Measurements from ENCODE around the gene PCMTD2.

PCMTD2 gene

GRCh38 chr20:64250027-64250426 is 5.5 kb upstream of the PCMTD2 start:
- H3K27ac ChIP-seq (ENCODE audit: poor library complexity, severe bottlenecking): no peak overlapping the region
- no peaks in the 10 kb centered on the region for H3K9me3 ChIP-seq (ENCODE audit: severe bottlenecking)
- no peaks in the 10 kb centered on the region for H3K4me1 ChIP-seq (ENCODE audit: insufficient read depth, poor library complexity, severe bottlenecking)
- H3K27me3 ChIP-seq (ENCODE audit: insufficient read depth, poor library complexity, severe bottlenecking): peaks cover 31% of the 10 kb centered on the region
- TF ChIP-seq, protein P1, sequence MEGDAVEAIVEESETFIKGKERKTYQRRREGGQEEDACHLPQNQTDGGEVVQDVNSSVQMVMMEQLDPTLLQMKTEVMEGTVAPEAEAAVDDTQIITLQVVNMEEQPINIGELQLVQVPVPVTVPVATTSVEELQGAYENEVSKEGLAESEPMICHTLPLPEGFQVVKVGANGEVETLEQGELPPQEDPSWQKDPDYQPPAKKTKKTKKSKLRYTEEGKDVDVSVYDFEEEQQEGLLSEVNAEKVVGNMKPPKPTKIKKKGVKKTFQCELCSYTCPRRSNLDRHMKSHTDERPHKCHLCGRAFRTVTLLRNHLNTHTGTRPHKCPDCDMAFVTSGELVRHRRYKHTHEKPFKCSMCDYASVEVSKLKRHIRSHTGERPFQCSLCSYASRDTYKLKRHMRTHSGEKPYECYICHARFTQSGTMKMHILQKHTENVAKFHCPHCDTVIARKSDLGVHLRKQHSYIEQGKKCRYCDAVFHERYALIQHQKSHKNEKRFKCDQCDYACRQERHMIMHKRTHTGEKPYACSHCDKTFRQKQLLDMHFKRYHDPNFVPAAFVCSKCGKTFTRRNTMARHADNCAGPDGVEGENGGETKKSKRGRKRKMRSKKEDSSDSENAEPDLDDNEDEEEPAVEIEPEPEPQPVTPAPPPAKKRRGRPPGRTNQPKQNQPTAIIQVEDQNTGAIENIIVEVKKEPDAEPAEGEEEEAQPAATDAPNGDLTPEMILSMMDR (IDR thresholded peaks at IDR 0.05; ENCODE audit: poor library complexity, severe bottlenecking): no peak
- H3K36me3 ChIP-seq (ENCODE audit: low read depth): no peaks in the 10 kb centered on the region
- ATAC-seq (ENCODE audit: low read depth): no peak
- DNase-seq (ENCODE audit: low spot score): no peak
- no peak overlapping the region for H3K4me3 ChIP-seq (ENCODE audit: severe bottlenecking)

GRCh38 chr20:64253000-64253383 is 2.6 kb upstream of the PCMTD2 start:
- Histone ChIP-seq H3K9me3 (ENCODE audit: severe bottlenecking) (no peaks in the 10 kb centered on the region), H3K4me1 (ENCODE audit: insufficient read depth, poor library complexity, severe bottlenecking) (peaks cover 4% of the 10 kb centered on the region), H3K4me3 (ENCODE audit: severe bottlenecking) (no peak overlapping the region), H3K27me3 (ENCODE audit: insufficient read depth, poor library complexity, severe bottlenecking) (peaks cover 31% of the 10 kb centered on the region), H3K27ac (ENCODE audit: poor library complexity, severe bottlenecking) (no peak overlapping the region), H3K36me3 (ENCODE audit: low read depth) (no peaks in the 10 kb centered on the region)
- TF ChIP-seq, protein P1 (IDR thresholded peaks at IDR 0.05; ENCODE audit: poor library complexity, severe bottlenecking): no peak
- DNase-seq (ENCODE audit: low spot score): no peak
- no peak for ATAC-seq (ENCODE audit: low read depth)

GRCh38 chr20:64253443-64253842 is 2.1 kb upstream of the PCMTD2 start:
- H3K27ac ChIP-seq (ENCODE audit: poor library complexity, severe bottlenecking): no peak overlapping the region
- DNase-seq (ENCODE audit: low spot score) (no peak), ATAC-seq (ENCODE audit: low read depth) (no peak)
- peaks cover 4% of the 10 kb centered on the region for H3K4me1 ChIP-seq (ENCODE audit: insufficient read depth, poor library complexity, severe bottlenecking)
- H3K36me3 ChIP-seq (ENCODE audit: low read depth): no peaks in the 10 kb centered on the region
- no peaks in the 10 kb centered on the region for H3K9me3 ChIP-seq (ENCODE audit: severe bottlenecking)
- peaks cover 29% of the 10 kb centered on the region for H3K27me3 ChIP-seq (ENCODE audit: insufficient read depth, poor library complexity, severe bottlenecking)
- H3K4me3 ChIP-seq (ENCODE audit: severe bottlenecking): no peak overlapping the region
- TF ChIP-seq, protein P1 (IDR thresholded peaks at IDR 0.05; ENCODE audit: poor library complexity, severe bottlenecking): no peak

GRCh38 chr20:64254156-64254555 is 1.4 kb upstream of the PCMTD2 start:
- ATAC-seq (ENCODE audit: low read depth) (no peak), DNase-seq (ENCODE audit: low spot score) (no peak)
- Histone ChIP-seq H3K4me3 (ENCODE audit: severe bottlenecking) (no peak overlapping the region), H3K36me3 (ENCODE audit: low read depth) (no peaks in the 10 kb centered on the region), H3K27ac (ENCODE audit: poor library complexity, severe bottlenecking) (no peak overlapping the region), H3K27me3 (ENCODE audit: insufficient read depth, poor library complexity, severe bottlenecking) (peaks cover 22% of the 10 kb centered on the region), H3K9me3 (ENCODE audit: severe bottlenecking) (no peaks in the 10 kb centered on the region), H3K4me1 (ENCODE audit: insufficient read depth, poor library complexity, severe bottlenecking) (peaks cover 4% of the 10 kb centered on the region)
- TF ChIP-seq, protein P1 (IDR thresholded peaks at IDR 0.05; ENCODE audit: poor library complexity, severe bottlenecking): no peak

DNA sequence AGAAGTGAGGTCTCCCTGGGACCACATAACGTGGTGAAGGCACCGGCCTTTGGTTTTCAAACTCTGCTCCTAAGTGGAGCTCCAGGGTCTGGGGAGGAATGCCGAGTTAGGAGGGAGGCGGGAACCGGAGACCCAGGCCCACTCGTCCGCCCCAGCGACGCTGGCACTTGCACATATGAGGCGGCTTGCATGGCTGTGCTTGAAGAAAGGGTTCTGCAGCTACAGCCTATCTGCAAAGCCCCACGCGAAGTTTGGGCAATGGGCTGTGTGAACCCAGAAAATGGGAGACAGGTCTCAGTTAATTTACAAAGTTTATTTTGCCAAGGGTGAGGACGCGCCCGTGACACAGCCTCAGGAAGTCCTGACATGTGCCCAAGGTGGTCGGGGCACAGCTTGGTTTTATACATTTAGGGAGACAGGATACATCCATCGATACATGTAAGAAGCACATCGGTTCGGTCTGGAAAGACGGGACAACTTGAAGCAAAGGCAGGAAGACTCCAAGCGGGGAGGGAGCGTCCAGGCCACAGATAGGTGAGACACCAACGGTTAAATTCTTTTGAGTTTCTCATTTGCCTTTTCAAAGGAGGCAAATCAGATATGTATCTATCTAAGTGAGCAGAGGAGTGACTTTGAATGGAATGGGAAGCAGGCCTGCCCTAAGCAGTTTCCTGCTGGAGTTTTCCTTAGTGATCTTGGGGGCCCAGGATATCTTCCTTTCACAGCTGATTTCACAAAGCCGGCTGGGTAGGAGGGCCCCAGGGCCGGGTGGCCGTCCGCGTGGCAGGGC is 782 bp upstream of the PCMTD2 start:
- H3K4me1 ChIP-seq (ENCODE audit: insufficient read depth, poor library complexity, severe bottlenecking): peaks cover 4% of the 10 kb centered on the region
- H3K9me3 ChIP-seq (ENCODE audit: severe bottlenecking): no peaks in the 10 kb centered on the region
- TF ChIP-seq, protein P1 (IDR thresholded peaks at IDR 0.05; ENCODE audit: poor library complexity, severe bottlenecking): no peak
- H3K27ac ChIP-seq (ENCODE audit: poor library complexity, severe bottlenecking): peak overlapping the region; percentile 12
- H3K36me3 ChIP-seq (ENCODE audit: low read depth): no peaks in the 10 kb centered on the region
- H3K4me3 ChIP-seq (ENCODE audit: severe bottlenecking): peak overlapping the region; percentile 57
- H3K27me3 ChIP-seq (ENCODE audit: insufficient read depth, poor library complexity, severe bottlenecking): peaks cover 16% of the 10 kb centered on the region
- ATAC-seq (ENCODE audit: low read depth): no peak; the same call in 2 of the 3 replicates
- DNase-seq (ENCODE audit: low spot score): no peak

Measured in RWPE2 (cell line).